Endothelial cell of umbilical vein (primary cell): ENCODE measurements around the gene CIB4. TPM values are rescaled to one million over a fixed set of nuclear protein-coding genes. Genes with fewer than 3 reads are reported as not detected.

ENCODE experiments used
- BruUV-seq: library from RNA; stranded (reverse); fragments of 400-500 nt; replicated peaks from 2 replicates; lab custom pipeline; 2021; lab: Mats Ljungman, UMichigan
- CTCF ChIA-PET: fragments of 300-600, 350-600 bp; sonication (Branson Sonifier 250); formaldehyde crosslinking; loops from one replicate; lab custom pipeline; 2021; ENCODE audit warnings: antibody characterized with exemption, inconsistent platforms; lab: Charles Lee
- POLR2A ChIA-PET: fragments of 300-600, 350-600 bp; sonication (Branson Sonifier 250); formaldehyde crosslinking; loops from one replicate; lab custom pipeline; 2021; ENCODE audit warnings: antibody characterized with exemption, inconsistent platforms; lab: Charles Lee
- DNase-seq: peaks from one replicate; pipeline ENCODE4 v3.0.0-alpha.2; 2011; ENCODE audit warnings: low read depth, low spot score
- FAIRE-seq: peaks from 2 replicates; lab custom pipeline; 2011; peaks lifted over from hg19 to GRCh38; lab: Jason Lieb, UNC
- H2AFZ ChIP-seq: 2 replicates; pipeline ENCODE4 v1.6.0; 2012; ENCODE audit warnings: low read depth, low read length, control low read depth, inconsistent platforms
- H3K27ac ChIP-seq: 2 replicates; pipeline ENCODE4 v1.5.1; 2011; ENCODE audit warnings: low read depth, mild to moderate bottlenecking, control low read depth, low read length, moderate library complexity; ENCODE audit not compliant: insufficient read depth
- H3K27me3 ChIP-seq, 2 experiments: 2 replicates each; pipeline versions ENCODE4 v1.6.0 to v1.6.1; 2011; ENCODE audit warnings: low read length in 2 of 2, mixed read lengths in 1 of 2; ENCODE audit not compliant: control insufficient read depth in 2 of 2, insufficient read depth in 2 of 2
- H3K36me3 ChIP-seq, 2 experiments: 2 replicates in 1 of 2; 3 replicates in 1 of 2; pipeline ENCODE4 v1.5.1; 2011; ENCODE audit warnings: low read length in 2 of 2, mild to moderate bottlenecking in 1 of 2, moderate library complexity in 1 of 2; ENCODE audit not compliant: control insufficient read depth in 2 of 2, insufficient read depth in 2 of 2; ENCODE audit errors: extremely low read depth in 1 of 2
- H3K4me1 ChIP-seq: 3 replicates; pipeline ENCODE4 v1.5.1; 2011; ENCODE audit warnings: mild to moderate bottlenecking, low read length; ENCODE audit not compliant: control insufficient read depth, insufficient read depth; ENCODE audit errors: extremely low read depth
- H3K4me2 ChIP-seq: 2 replicates; pipeline ENCODE4 v1.6.1; 2011; ENCODE audit warnings: low read length, control low read depth, mixed read lengths; ENCODE audit not compliant: insufficient read depth
- H3K4me3 ChIP-seq, 3 experiments: fragments of 200-600 bp in 1 of 3; sonication (generic), shearing (Covaris generic) in 1 of 3; replicated peaks in 1 of 3; 2 replicates each; pipeline ENCODE4 v1.5.1; 2011 to 2016; ENCODE audit warnings: control low read depth in 3 of 3, low read length in 3 of 3, mild to moderate bottlenecking in 2 of 3, inconsistent platforms in 1 of 3, low read depth in 1 of 3, moderate library complexity in 1 of 3; ENCODE audit not compliant: insufficient read depth in 1 of 3
- H3K79me2 ChIP-seq: 2 replicates; pipeline ENCODE4 v1.6.0; 2012; ENCODE audit warnings: low read length, inconsistent platforms; ENCODE audit not compliant: control insufficient read depth, insufficient read depth
- H3K9ac ChIP-seq: replicated peaks from 2 replicates; pipeline ENCODE3; 2011; ENCODE audit warnings: low read length, control low read depth; ENCODE audit not compliant: insufficient read depth; ENCODE audit errors: extremely low read depth
- H3K9me1 ChIP-seq: replicated peaks from 3 replicates; pipeline ENCODE4 v1.6.0; 2011; ENCODE audit warnings: mild to moderate bottlenecking, low read length; ENCODE audit not compliant: control insufficient read depth, insufficient read depth; ENCODE audit errors: extremely low read depth
- H3K9me3 ChIP-seq: replicated peaks from 2 replicates; pipeline ENCODE4 v1.5.1; 2012; ENCODE audit warnings: low read length, inconsistent platforms; ENCODE audit not compliant: control insufficient read depth, insufficient read depth
- H4K20me1 ChIP-seq: replicated peaks from 2 replicates; pipeline ENCODE3; 2011; ENCODE audit warnings: mild to moderate bottlenecking, low read length; ENCODE audit not compliant: control insufficient read depth, insufficient read depth; ENCODE audit errors: extremely low read depth
- CTCF ChIP-seq, 2 donors: IDR thresholded peaks; 1 replicate in 1 of 2; 2 replicates in 1 of 2; pipeline ENCODE4 v1.5.1; 2011; ENCODE audit warnings: low read length in 2 of 2, mild to moderate bottlenecking in 2 of 2, moderate library complexity in 2 of 2, control low read depth in 1 of 2, inconsistent platforms in 1 of 2, low read depth in 1 of 2; ENCODE audit not compliant: insufficient read depth in 1 of 2; ENCODE audit errors: extremely low read depth in 1 of 2
- EZH2 ChIP-seq: IDR thresholded peaks from 2 replicates; pipeline ENCODE4 v1.6.1; 2012; ENCODE audit warnings: borderline replicate concordance, low read depth, mild to moderate bottlenecking, moderate library complexity, low read length, inconsistent platforms; ENCODE audit not compliant: severe bottlenecking
- FOS ChIP-seq: IDR thresholded peaks from 2 replicates; pipeline ENCODE4 v1.6.1; 2011; ENCODE audit warnings: mild to moderate bottlenecking, low read length, moderate library complexity, borderline replicate concordance; ENCODE audit not compliant: insufficient read depth
- JUN ChIP-seq: IDR thresholded peaks from 2 replicates; pipeline ENCODE4 v1.6.1; 2011; ENCODE audit warnings: borderline replicate concordance, low read depth; ENCODE audit not compliant: insufficient read length, insufficient read depth
- MYC ChIP-seq: IDR thresholded peaks from one replicate; pipeline ENCODE4 v1.6.1; 2011; ENCODE audit warnings: mild to moderate bottlenecking, low read depth, low read length
- POLR2A ChIP-seq: IDR thresholded peaks from 2 replicates; pipeline ENCODE4 v1.6.1; 2012; ENCODE audit warnings: low read depth, mild to moderate bottlenecking, control low read depth, low read length
- POLR2AphosphoS5 ChIP-seq: IDR thresholded peaks from 2 replicates; pipeline ENCODE4 v1.6.1; 2012; ENCODE audit warnings: low read depth, mild to moderate bottlenecking, control low read depth, low read length, moderate library complexity; ENCODE audit not compliant: insufficient read depth
- dilution Hi-C: fragments of 300-500 bp; cut with MboI; formaldehyde crosslinking; loops from one replicate; pipeline ENCODE4 v1.15.0; 2019; ENCODE audit warnings: low sequenced_read_pairs; ENCODE audit not compliant: extremely low pct_ligation_motif_present
- intact Hi-C: fragments of 100-400 bp; cut with micrococcal nuclease; formaldehyde crosslinking; loops from one replicate; pipeline ENCODE4 v1.10.0; 2022
- polyA plus RNA-seq, 4 experiments: library from polyadenylated mRNA; depleted of rRNA in 3 of 4; stranded (reverse) in 3 of 4; unstranded in 1 of 4; fragments of >200 nt; gene quantifications; 2 replicates each; pipeline versions ENCODE4 v1.2.1 to v1.2.3, GENCODE V29; 2011 to 2012; ENCODE audit warnings: missing spikeins in 1 of 4
- total RNA-seq: library from RNA; stranded (reverse); gene quantifications from 2 replicates; pipeline ENCODE4 v1.2.3, GENCODE V29; 2021
- TF ChIP-seq, protein P1 (sequence below): IDR thresholded peaks from 2 replicates; pipeline ENCODE4 v1.6.1; 2011; ENCODE audit not compliant: insufficient read depth, insufficient read length

CIB4 gene
- total and polyA plus RNA-seq, 2 donors (not counting 3 experiments of a cell fraction or from before 2014, with no cell fraction given): not detected

GRCh38 chr2:26562811-26563645 lies 78.1 kb downstream of the CIB4 start:
- TF ChIP-seq EZH2 (peak; percentile 80), FOS (no peak), POLR2A (no peak), JUN (no peak), MYC (no peak), POLR2AphosphoS5 (no peak), CTCF (IDR thresholded peaks at IDR 0.05; ENCODE audit: extremely low read depth in 1 of 2, insufficient read depth in 1 of 2, low read depth in 1 of 2, low read length in 2 of 2) (no peak)
- TF ChIP-seq, protein P1, sequence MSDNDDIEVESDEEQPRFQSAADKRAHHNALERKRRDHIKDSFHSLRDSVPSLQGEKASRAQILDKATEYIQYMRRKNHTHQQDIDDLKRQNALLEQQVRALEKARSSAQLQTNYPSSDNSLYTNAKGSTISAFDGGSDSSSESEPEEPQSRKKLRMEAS: no peak
- peaks cover 7% of the 10 kb centered on the region for H3K4me1 ChIP-seq
- peaks cover 36 to 44% of the 10 kb centered on the region in 2 experiments for H3K27me3 ChIP-seq
- H3K4me3 ChIP-seq: peak overlapping the region in 2 of 3 experiments; percentile 14 to 24
- no peaks in the 10 kb centered on the region for H3K79me2 ChIP-seq
- ChIA-PET CTCF (interaction anchor here (1.5 to 2.1 kb wide), 2 partner anchors 15 to 34 kb away, joined by 4 to 12 read pairs; no protein-coding TSS in a partner anchor), POLR2A (no interaction called here)
- peak overlapping the region; percentile 51 for H3K4me2 ChIP-seq
- no peaks in the 10 kb centered on the region for H3K9me3 ChIP-seq
- dilution Hi-C loops: no loop called here
- H2AFZ ChIP-seq: peak overlapping the region; percentile 32
- FAIRE-seq (peak; percentile 50), DNase-seq (peak; percentile 41)
- H4K20me1 ChIP-seq: no peaks in the 10 kb centered on the region
- no peak overlapping the region for H3K27ac ChIP-seq
- no peak overlapping the region for H3K9ac ChIP-seq
- H3K36me3 ChIP-seq: no peaks in the 10 kb centered on the region
- no TSS peak for BruUV-seq
- intact Hi-C loops: loop anchor here (2.0 kb wide), 1 partner anchor 66 kb away; no protein-coding TSS in a partner anchor
- H3K9me1 ChIP-seq: no peaks in the 10 kb centered on the region
